ENCODE results near the gene BEND5.

DNA sequence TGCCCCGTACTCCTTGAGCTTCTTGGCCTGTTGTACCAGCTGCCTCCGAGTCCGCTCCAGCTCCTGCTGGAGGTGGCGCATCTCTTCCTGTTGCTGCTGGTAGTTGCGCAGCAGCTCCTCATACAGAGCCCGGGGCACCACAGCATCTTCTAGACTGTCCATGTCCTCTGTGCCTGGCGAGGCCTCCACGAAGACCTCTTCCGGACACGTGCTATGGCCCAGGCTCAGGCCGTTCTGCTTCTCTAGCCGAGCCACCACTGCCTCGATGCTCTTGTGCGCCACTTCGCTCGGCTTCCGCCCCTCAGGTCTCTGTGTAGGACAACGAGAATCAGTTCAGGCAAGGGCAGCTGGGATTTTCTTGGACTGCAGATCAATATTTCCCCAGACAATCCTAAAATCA lies 17.7 kb downstream of the BEND5 start:
- TF ChIP-seq, protein P1, sequence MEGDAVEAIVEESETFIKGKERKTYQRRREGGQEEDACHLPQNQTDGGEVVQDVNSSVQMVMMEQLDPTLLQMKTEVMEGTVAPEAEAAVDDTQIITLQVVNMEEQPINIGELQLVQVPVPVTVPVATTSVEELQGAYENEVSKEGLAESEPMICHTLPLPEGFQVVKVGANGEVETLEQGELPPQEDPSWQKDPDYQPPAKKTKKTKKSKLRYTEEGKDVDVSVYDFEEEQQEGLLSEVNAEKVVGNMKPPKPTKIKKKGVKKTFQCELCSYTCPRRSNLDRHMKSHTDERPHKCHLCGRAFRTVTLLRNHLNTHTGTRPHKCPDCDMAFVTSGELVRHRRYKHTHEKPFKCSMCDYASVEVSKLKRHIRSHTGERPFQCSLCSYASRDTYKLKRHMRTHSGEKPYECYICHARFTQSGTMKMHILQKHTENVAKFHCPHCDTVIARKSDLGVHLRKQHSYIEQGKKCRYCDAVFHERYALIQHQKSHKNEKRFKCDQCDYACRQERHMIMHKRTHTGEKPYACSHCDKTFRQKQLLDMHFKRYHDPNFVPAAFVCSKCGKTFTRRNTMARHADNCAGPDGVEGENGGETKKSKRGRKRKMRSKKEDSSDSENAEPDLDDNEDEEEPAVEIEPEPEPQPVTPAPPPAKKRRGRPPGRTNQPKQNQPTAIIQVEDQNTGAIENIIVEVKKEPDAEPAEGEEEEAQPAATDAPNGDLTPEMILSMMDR (IDR thresholded peaks at IDR 0.05) = no peak
- no peak for TF ChIP-seq EP300 (IDR thresholded peaks at IDR 0.05)
- no peak for TF ChIP-seq POLR2AphosphoS5 (IDR thresholded peaks at IDR 0.05)
- no peak for TF ChIP-seq POLR2A (IDR thresholded peaks at IDR 0.05)

Data from suprapubic skin (tissue), 4 donors.